MCF 10A (cell line): ENCODE data around the gene MRO. TPM values are rescaled to one million over a fixed set of nuclear protein-coding genes. Genes with fewer than 3 reads are reported as not detected.
"Not testable (repeated sequence)": the region's sequence is repeated elsewhere in the genome, so short reads cannot be mapped to it uniquely, and the experiment has no call there.

Experiments used
- BruUV-seq: library from RNA; stranded (reverse); fragments of 400-500 nt; replicated peaks from 2 replicates; lab custom pipeline; 2021; lab: Mats Ljungman, UMichigan
- CTCF ChIA-PET: fragments of 300-600 bp; sonication (Branson Sonifier 250); formaldehyde crosslinking; extraction: SDS; loops from one replicate; lab custom pipeline; 2021; ENCODE audit warnings: antibody characterized with exemption, inconsistent platforms; lab: Yijun Ruan, JAX
- POLR2A ChIA-PET: fragments of 300-600, 350-650 bp; sonication (Branson Sonifier 250); formaldehyde crosslinking; extraction: SDS; loops from one replicate; lab custom pipeline; 2020; ENCODE audit warnings: antibody characterized with exemption, inconsistent platforms; lab: Yijun Ruan, JAX
- DNase-seq: peaks from one replicate; pipeline ENCODE4 v3.0.0-alpha.2; 2018; ENCODE audit not compliant: unreplicated experiment
- H3K27ac Mint-ChIP-seq: one replicate; pipeline ENCODE4 v1.8.0; 2022; ENCODE audit warnings: mild to moderate bottlenecking, low read depth, mixed read lengths; ENCODE audit not compliant: unreplicated experiment
- H3K27me3 Mint-ChIP-seq: one replicate; pipeline ENCODE4 v1.8.0; 2022; ENCODE audit warnings: mixed read lengths; ENCODE audit not compliant: insufficient read depth, unreplicated experiment
- H3K36me3 Mint-ChIP-seq: one replicate; pipeline ENCODE4 v1.8.0; 2022; ENCODE audit warnings: mild to moderate bottlenecking, moderate library complexity, mixed read lengths; ENCODE audit not compliant: insufficient read depth, unreplicated experiment
- H3K4me1 Mint-ChIP-seq: one replicate; pipeline ENCODE4 v1.8.0; 2022; ENCODE audit warnings: mixed read lengths; ENCODE audit not compliant: insufficient read depth, unreplicated experiment
- H3K4me3 Mint-ChIP-seq: one replicate; pipeline ENCODE4 v1.8.0; 2022; ENCODE audit warnings: mild to moderate bottlenecking, moderate library complexity, mixed read lengths; ENCODE audit not compliant: unreplicated experiment
- H3K9me3 Mint-ChIP-seq: one replicate; pipeline ENCODE4 v1.8.0; 2022; ENCODE audit warnings: mixed read lengths; ENCODE audit not compliant: unreplicated experiment
- CTCF ChIP-seq: fragments of 200-600 bp; IDR thresholded peaks from one replicate; pipeline ENCODE4 v1.8.0; 2022; ENCODE audit warnings: antibody characterized with exemption, mild to moderate bottlenecking; ENCODE audit not compliant: unreplicated experiment
- intact Hi-C: fragments of 100-400 bp; cut with micrococcal nuclease; formaldehyde crosslinking; loops from 2 replicates; pipeline ENCODE4 v1.14.1; 2022
- total RNA-seq: library from RNA; stranded (reverse); gene quantifications from 2 replicates; pipeline ENCODE4 v1.2.3, GENCODE V29; 2022

The MRO gene
- total RNA-seq, 1 experiment from 2014 or later, result not detected

- no peaks in the 10 kb centered on the region for H3K27me3 Mint-ChIP-seq
- intact Hi-C loops, result no loop called here
- H3K9me3 Mint-ChIP-seq, result no peaks in the 10 kb centered on the region
- CTCF ChIA-PET, result interaction anchor here (0.7 kb wide), 1 partner anchor 238 kb away, joined by 3 read pairs; no protein-coding TSS in a partner anchor
- BruUV-seq, result no TSS peak
- peaks cover 18% of the 10 kb centered on the region for H3K4me1 Mint-ChIP-seq
- peak; percentile 14 for DNase-seq
- no peak for TF ChIP-seq CTCF
- H3K27ac Mint-ChIP-seq, result no peak overlapping the region
- H3K36me3 Mint-ChIP-seq, result no peaks in the 10 kb centered on the region
- POLR2A ChIA-PET, result no interaction called here
- no peak overlapping the region for H3K4me3 Mint-ChIP-seq
Observed at GRCh38 chr18:50857694-50858093, 37.9 kb upstream of the MRO start.

DNA sequence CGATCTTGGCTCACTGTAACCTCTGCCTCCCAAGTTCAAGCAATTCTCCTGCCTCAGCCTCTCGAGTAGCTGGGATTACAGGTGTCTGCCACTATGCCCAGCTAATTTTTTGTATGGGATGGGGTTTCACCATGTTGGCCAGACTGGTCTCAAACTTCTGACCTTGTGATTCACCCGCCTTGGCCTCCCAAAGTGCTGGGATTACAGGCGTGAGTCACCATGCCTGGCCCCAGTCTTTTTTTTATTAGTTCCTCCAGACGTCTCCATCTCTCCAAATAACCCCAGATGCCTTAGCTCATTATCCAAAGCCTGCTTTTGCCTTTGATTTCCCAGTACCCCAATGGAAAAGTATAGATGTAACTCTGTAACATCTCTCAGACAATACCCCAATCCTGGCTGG, 37.4 kb upstream of the MRO start:
- CTCF ChIA-PET, result interaction anchor here (0.7 to 1.0 kb wide), 5 partner anchors 11 to 237 kb away, joined by 3 to 6 read pairs (median 5); partner anchors contain the start of gene MRO
- peaks cover 18% of the 10 kb centered on the region for H3K4me1 Mint-ChIP-seq
- POLR2A ChIA-PET, result interaction anchor here (3.9 kb wide), 1 partner anchor 21 kb away, joined by 12 read pairs; the partner anchor contains the start of gene ME2
- intact Hi-C loops, H3K36me3 Mint-ChIP-seq, BruUV-seq, H3K9me3 Mint-ChIP-seq, H3K4me3 Mint-ChIP-seq, H3K27me3 Mint-ChIP-seq, H3K27ac Mint-ChIP-seq: not testable (repeated sequence)
- DNase-seq, result peak; percentile 18

- POLR2A ChIA-PET, result interaction anchor here (3.9 kb wide), 1 partner anchor 22 kb away, joined by 12 read pairs; the partner anchor contains the start of gene ME2
- BruUV-seq, result no TSS peak
- TF ChIP-seq CTCF, result no peak
- H3K9me3 Mint-ChIP-seq, result no peaks in the 10 kb centered on the region
- intact Hi-C loops, result no loop called here
- peaks cover 18% of the 10 kb centered on the region for H3K4me1 Mint-ChIP-seq
- CTCF ChIA-PET, result interaction anchor here (0.7 to 1.0 kb wide), 4 partner anchors 10 to 211 kb away, joined by 3 to 6 read pairs (median 5); partner anchors contain the start of gene MRO
- no peak for DNase-seq
- no peaks in the 10 kb centered on the region for H3K36me3 Mint-ChIP-seq
- no peak overlapping the region for H3K4me3 Mint-ChIP-seq
- H3K27me3 Mint-ChIP-seq, result no peaks in the 10 kb centered on the region
- no peak overlapping the region for H3K27ac Mint-ChIP-seq
Observed at GRCh38 chr18:50855976-50856757, 36.4 kb upstream of the MRO start.

DNA sequence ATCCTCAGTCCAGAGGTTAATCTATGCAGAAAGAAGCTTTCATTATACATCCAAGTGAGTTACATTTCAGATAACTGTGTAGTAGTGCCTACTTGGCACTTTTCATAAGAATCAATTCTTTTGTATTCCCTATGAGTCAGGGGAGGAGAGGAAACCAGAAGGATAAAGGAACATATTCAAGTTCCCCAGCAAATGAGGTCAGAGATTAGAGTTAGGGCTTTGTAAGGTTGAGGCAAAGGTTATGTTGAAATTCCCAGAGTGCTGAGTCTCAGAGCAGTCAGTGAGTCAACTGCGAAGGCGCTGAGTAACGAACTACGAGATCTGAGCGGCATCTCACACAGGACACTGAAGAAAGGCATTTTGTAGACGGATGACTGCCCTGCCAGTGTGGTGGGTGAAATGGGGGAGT, 34.1 kb upstream of the MRO start:
- BruUV-seq, result no TSS peak
- Mint-ChIP-seq H3K27ac (peak overlapping the region; percentile 5), H3K27me3 (no peaks in the 10 kb centered on the region), H3K4me3 (no peak overlapping the region), H3K9me3 (no peaks in the 10 kb centered on the region), H3K36me3 (no peaks in the 10 kb centered on the region), H3K4me1 (peaks cover 24% of the 10 kb centered on the region)
- intact Hi-C loops, result loop anchor here (1.0 kb wide), 1 partner anchor 18 kb away; no protein-coding TSS in a partner anchor
- DNase-seq, result peak; percentile 79
- no peak for TF ChIP-seq CTCF
- CTCF ChIA-PET, result interaction anchor here (0.5 to 0.7 kb wide), 2 partner anchors 197 to 1273 kb away, joined by 3 read pairs; no protein-coding TSS in a partner anchor
- POLR2A ChIA-PET, result interaction anchor here (0.7 to 3.9 kb wide), 6 partner anchors 13 to 120 kb away, joined by 3 to 12 read pairs (median 4); partner anchors contain the start of gene ME2
